Fibroblast of skin of back (primary cell): ENCODE measurements around the gene ANAPC16. TPM values are rescaled to one million over a fixed set of nuclear protein-coding genes. Genes with fewer than 3 reads are reported as not detected.
"Not testable (repeated sequence)": the region's sequence is repeated elsewhere in the genome, so short reads cannot be mapped to it uniquely, and the experiment has no call there.

Experiments
- DNase-seq: peaks from one replicate; pipeline ENCODE4 v3.0.0-alpha.2; 2013
- polyA plus RNA-seq, 2 experiments: library from polyadenylated mRNA; unstranded; fragments of 120-200 nt; gene quantifications; one replicate each; pipeline ENCODE4 v1.2.1, GENCODE V29; 2013; ENCODE audit not compliant: insufficient read length in 2 of 2

ANAPC16 gene
- polyA plus RNA-seq (2013, experiment 1 of 2; ENCODE audit: insufficient read length) = 64.9 TPM
- polyA plus RNA-seq (2013, experiment 2 of 2; ENCODE audit: insufficient read length) = 70.0 TPM

DNA sequence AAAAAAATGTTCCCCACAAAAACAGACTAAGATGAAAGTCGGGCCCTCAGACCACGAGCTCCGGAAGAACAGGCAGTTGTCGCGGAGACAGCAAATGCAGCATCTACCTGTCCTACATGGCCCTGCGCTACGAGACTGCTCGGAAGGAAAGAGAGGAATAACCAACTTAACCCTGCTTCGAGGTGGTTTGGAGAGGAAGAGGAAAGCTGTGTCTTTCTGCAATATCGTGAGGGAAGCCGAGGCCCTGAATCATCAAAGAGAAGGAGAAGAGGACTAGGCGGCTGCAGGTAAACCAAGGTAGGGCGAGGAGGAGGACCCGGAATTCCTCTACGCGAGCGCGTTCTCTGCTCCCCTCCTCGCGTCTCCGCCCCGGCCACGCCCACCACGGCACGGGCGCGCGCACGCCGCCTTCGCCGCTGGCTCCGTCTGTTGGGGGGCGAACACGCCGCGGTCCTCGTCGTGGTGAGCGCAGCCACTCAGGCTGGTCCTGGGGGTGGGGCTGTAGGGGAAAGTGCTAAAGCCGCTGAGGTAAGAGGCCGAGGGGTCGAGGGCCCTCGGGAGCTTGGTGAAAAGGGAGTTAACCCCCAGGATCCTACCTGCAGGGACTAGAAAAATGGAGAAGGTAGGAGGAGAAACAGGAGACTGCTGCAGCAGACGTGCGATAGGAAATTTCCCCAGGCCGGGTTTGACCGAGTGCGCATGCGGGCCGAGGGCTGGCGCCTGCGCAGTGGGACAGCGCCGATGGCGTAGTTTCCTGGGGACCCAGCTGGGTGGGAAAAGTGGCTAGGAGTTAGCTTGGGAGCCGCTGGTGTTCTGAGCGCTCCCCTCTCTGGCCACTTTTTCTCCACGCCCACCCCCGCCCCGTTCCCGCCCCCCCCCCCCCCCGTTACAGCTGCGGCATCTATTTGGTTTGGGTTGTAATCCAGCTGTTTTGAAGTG lies at the start of gene ANAPC16, which contains the start of gene ASCC1:
TSS of gene ANAPC16 (plus strand) at position 402 of the 939 bp plus-strand sequence. CDS start 7,903 bp downstream, outside the sequence.
TSS of gene ASCC1 (minus strand) at position 666 of the 939 bp plus-strand sequence. CDS start 2,978 bp downstream, outside the sequence.
- DNase-seq = peak; percentile 90

DNA sequence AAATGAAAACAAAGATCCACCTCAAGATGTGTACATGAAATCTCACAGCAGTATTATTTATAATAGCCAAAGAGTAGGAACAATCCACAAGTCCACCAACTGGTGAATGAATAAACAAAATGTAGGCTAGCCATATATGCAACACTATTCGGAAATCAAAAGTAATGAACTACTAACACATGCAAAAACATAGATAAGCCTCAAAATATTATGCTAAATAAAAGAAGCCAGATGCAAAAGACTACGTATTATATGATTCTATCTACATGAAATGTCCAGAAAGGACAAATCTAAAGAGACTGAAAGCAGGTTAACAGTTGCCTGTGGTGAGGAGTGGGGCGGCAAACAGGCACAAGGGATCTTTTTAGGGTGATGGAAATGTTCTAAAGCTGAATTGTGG lies 48.7 kb upstream of the ANAPC16 start:
- no peak for DNase-seq

DNA sequence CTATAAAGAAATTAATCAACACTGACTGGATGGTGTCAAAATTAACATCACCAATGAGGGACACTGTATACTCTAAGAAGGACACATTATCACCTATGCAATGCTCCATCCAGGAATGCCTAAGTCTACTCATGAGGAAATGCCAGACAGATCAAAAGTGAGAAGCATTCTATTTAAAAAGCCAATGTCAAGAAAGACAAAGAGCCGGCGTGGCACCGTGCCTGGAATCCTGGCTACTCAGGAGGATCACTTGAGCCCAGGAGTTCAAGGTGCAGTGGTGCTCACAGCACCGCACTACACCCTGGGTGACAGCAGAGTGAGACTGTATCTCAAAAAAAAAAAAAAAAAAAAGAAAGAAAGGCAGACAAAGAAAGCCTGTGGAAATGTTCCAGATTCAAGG lies 45.5 kb upstream of the ANAPC16 start:
- no peak for DNase-seq

DNA sequence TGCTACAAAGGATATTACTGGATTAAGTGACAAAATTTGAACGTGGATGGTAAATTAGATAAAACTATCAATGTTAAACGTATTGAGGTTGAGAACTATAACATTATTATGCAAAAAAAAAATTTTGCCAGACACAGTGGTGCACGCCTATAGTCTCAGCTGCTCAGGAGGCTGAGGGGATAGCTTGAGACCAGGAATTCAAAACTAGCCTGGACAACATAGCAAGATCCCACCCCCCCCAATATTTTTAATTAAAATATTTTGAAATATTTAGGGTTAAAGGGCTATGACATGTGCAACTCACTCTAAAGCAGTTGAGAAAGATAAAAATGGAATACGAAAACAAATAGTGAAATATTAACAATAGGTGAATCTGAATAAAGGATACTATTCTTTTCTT lies 45.1 kb upstream of the ANAPC16 start:
- DNase-seq = no peak

DNA sequence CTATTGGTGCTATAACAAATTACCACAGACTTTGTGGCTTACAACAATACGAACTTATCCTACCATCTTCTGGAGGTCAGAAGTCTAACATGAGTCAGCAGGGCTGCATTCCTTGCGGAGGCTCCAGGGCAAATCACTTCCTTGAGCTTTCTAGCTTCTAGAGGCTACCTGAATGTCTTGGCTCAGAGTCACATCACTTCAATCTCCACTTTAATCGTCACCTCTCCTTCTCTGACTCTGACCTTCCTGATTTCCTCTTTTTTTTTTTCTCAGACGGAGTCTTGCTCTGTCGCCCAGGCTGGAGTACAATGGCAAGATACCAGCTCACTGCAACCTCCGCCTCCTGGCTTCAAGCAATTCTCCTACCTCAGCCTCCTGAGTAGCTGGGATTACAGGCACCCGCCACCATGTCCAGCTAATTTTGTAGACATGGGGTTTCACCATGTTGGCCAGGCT lies 44.6 kb upstream of the ANAPC16 start:
- DNase-seq = peak; percentile 80

DNA sequence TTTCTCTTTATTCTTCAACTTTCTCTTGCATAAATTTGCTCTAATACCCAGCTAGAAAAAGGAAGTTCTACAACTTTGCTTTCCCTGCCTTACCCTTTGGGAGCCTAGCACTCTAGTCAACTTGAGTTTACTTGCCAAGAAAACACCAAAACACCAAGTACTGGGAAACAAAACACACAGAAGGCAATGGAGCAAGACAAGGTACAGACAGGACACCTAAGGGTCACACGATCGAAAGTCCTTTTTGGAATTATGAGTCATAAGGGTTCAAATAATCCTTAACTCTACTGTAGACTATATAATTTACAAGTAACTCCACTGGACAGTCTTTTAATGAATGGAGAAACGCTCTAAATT lies 42.6 kb upstream of the ANAPC16 start:
- no peak for DNase-seq

DNA sequence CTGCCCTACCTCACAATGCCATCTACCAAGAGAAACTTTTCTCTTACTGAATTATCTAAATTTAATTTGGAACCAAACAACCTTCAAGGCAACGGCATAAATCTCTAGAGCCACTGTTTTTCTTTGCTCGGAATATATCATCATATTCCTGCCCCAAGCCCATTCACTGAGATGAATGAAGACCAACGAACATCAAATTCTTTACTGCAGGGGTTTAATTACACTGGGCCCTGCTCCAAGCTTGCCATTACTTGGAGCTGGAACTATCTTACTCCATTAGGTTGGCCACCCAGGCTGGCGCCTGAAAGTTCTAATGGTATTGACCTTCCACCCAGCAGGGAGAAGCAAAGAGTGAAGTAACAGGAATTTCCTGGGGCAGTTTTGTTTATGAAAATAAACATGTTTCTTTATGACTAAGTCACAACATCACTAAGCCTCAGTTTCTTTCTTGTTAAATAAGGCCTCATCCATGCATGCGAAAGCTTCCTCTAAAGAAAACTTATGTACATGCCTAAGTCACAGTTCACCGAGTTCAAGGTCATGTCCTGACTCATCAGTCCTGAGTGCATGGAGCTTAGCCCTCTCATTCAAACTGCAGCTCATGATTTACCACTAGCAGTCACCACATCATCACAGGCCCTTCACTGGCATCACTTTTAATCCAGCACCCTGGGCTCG lies 42.1 kb upstream of the ANAPC16 start:
- DNase-seq = peak; percentile 6

DNA sequence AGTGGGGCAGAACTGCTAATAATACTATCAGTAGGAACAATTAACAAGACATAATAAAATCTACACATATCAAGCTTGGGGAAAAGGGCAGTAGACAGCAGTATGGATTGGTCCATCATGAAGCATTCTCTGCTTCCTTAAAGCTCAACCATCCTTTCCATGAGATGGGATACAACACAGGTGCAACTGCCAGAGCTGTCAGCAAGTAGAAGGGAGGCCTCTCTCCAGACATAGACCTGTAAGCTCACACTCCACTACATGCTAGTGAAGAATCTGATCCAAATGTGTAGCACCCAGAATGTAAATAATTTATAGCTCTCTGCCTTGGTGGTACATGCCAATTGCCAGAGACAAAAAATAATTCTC lies 41.5 kb upstream of the ANAPC16 start:
- no peak for DNase-seq

DNA sequence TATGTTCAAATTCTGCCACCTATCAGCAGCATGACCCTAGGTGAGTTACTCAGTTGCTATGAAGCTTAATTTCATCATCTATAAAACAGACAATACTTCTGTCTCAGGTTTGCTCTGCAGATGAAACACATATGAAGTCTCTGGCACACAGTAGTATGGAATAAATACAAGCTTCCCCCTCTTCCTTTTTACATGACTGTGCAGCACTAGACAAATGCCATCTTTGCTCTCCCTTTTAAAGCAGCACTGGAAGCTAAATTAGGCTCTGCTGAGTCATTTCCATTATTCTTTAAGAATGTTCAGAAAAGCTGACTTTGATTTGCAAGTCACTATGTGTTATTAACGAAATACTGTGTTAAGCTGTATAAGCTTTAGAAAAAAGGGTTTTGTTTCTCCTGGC lies 40.7 kb upstream of the ANAPC16 start:
- peak; percentile 68 for DNase-seq

DNA sequence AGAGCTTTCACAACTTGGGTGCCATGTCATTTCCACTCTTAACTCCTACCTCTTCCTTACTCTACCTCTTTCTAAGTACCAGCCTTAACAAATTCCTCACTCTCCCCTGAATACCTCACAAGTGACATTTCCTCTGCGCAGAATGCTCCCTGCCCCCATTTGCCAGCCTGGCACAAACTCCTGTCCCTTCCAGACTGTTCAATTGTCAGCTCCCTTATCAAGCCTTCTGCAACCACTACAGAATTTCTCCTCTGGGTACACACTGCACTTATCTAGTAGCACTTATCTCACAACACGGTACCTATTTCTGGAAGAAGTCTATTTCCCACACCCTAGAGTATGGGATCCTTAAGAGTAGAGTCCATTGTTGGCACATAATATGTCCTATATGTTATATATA lies 39.1 kb upstream of the ANAPC16 start:
- DNase-seq = no peak

DNA sequence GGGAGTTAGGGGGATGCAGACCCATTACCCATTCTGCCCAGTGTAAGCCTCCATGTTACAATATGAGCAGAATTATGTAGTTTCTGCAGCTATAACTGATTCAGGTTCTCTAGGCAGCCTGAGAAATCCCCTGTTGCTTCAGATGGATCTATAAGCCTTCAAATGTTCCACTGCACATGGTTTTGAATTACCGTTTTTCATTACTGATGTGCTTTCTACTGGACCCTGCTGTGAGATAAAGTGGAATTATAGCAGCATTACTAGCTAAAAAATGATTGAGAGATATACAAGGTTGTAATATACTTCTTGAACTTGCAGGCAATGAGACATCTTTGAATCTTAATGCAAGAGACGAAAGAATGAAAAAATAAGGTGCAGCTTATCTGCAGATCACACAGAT lies 38.4 kb upstream of the ANAPC16 start:
- no peak for DNase-seq

DNA sequence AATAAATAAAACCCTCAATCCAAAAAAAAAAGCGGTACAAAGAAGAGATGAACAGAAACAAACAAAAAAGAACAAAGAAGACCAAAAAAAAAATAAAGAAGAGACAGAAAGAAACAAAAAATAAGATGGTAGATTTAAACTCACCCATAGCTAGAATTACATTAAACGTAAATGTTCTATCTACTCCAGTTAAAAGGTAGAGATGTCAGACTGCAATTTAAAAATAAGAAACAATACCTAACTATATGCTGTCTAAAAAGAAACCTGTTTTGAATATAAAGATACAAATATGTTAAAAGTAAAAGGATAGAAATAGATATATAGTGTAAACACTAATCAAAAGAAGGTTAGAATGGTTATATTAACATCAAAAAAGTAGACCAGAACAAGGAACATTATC lies 31.7 kb upstream of the ANAPC16 start:
- DNase-seq = no peak

DNA sequence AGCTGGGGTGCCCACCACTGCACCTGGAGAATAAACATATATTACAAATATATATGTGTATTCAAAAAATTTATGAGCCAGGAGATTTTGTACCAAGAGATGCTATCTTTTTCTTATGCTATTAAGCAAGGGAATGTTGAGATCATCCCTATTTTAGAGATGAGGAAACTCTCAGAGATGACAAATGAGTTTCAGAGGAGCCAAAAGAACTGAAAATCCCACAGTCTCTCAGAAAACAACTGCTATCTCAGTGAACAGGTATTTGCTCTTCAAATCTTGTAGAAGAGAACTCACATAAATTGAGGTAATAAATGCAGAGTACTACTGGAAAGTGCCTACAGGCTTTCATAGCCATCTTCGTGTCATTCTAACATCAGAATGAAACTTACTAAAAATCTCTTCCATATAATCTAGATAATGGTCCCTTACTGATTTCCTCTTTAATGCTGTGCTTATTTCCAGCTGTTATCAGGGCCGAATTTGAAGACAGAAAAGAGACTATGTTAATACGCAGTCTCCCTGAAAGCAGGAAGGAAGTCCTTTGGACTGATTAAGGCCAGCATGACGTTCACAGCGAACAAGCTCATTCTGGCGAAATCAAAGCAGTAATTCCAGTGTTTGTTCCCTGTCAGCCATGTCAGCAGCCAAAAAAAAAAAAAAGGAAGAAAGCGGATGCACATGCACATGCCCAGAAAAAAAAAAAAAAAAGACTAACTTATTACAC lies 29.4 kb upstream of the ANAPC16 start:
- DNase-seq = peak; percentile 24

DNA sequence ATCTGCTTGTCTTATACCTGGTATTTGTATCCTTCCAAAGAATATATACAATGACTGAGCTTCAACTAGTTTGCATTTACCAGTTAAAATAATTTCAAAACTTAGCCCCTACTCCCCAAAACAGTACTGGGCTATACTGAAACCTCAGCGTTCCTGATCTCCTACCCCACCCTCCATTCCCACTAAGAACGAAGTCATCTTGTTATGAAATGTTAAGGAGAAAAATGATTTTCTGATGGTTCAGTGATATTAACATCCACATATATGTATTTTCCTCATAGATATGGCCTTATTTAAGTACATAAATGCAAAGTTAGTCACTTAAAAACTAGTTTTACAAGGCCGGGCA lies 28.9 kb upstream of the ANAPC16 start:
- no peak for DNase-seq

DNA sequence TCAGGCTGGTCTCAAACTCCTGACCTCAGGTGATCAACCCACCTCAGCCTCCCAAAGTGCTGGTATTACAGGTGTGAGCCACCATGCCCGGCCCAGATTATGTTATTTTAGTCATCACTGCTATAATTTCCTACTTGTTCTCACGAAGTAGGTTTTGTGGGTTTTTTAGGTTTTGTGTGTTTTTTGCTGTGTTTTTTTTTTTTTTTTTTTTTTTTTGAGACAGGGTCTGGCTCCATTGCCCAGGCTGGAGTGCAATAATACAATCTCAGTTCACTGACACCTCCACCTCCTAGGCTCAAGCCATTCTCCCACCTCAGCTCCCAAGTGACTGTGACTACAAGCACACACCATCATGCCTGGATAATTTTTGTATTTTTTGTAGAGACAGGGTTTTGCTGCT lies 20.9 kb upstream of the ANAPC16 start:
- no peak for DNase-seq

DNA sequence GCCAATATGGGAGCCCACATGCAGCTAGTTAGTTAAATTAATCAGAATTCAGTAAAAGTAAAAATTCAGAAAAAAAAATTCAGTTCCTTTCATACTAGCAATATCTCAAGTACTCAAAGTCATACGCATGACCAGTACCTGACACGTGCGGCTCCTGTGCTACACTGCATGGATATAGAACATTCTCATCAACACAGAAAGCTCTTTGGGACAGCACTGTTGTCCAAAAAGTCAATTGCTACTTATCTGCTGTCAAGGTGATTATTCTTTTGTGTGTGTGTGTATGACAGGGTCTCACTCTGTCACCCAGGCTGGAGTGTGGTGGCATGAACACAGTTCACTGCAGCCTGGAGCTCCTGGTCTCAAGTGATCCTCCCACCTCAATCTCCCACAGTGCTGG lies 14.9 kb upstream of the ANAPC16 start:
- DNase-seq = no peak

DNA sequence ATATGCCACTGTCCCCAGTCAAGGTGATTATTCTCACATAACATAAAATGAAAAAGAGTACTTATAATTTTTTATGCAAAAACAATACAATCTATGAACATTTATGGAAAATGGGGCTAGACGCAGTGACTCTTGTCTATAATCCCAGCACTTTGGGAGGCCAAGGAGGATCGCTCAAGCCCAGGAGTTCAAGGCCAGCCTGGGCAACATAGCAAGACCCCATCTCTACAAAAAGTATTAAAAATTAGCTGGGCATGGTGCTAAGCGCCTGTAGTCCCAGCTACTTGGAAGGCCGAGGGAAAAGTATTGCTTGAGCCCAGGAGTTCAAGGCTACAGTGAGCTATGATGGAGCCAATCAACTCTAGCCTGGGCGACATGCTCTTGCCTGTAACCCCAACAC lies 14.5 kb upstream of the ANAPC16 start:
- no peak for DNase-seq

DNA sequence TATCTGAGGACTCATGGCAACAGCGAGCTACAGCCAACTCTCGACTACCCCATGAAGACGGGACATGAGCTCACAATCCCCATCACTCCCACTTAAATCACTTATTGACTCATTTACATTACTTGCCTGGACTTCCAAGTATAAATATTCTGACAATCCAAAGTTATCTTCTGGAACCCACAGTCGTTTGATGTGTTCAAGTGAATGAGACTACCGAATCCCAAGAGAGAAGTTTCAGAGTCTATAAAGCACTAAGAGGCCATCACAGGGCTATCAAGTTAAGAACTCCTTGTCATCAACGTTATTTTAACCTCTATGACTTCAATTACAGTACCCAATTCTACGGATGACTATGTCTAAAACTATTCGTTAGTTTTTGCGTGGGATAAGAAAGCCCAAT lies 11.5 kb upstream of the ANAPC16 start:
- DNase-seq = peak; percentile 51

DNA sequence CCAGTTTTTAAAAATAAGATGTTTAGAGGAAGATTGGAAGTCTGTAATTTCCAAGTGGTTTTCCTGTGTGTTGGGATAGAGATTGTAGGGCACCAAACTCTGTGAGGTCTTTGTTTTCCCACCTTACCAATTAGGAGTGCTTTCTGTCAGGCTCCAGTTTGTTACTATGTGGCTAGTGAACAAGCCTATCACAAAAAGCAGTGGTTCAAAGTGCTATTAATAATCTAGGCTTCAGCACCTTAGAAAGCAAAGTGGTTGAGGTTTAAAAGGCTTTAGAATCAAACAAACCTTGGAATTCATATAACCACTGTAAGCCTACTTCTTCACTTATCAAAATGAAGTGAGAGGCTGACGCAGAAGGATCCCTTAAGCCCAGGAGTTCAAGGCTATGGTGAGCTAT lies 11.1 kb upstream of the ANAPC16 start:
- no peak for DNase-seq

DNA sequence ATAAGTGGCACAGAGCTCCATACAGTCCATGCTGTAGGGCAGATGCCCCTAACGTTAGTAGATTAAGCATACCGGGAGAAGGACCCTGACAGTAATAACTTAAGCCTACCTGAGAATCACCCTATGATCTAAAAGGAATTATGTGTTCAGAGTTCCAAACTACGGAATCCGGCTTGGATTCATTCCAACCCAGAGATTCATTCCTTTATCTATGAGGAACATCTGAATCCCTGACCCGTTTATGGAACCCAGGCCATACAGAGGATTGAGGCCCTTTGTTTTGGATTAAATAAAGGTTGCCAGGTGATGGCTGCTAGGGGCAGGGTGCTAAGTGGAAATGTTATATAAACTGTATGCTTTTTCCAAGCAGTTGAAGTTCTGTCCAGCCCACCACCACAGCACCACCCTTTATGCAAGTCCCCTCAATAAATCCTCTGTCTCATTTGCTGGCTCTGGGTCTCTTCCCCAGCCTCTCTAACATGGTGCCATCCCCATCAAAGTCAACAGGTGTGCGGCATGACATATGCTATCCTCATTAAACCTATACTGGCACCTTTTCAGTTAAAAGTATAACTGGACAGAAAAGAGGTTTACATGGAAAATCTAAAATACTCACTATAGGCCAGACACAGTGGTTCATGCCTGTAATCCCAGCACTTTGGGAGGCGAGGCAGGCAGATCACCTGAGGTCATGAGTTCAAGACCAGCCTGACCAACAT lies 9.1 kb upstream of the ANAPC16 start:
- DNase-seq = no peak

DNA sequence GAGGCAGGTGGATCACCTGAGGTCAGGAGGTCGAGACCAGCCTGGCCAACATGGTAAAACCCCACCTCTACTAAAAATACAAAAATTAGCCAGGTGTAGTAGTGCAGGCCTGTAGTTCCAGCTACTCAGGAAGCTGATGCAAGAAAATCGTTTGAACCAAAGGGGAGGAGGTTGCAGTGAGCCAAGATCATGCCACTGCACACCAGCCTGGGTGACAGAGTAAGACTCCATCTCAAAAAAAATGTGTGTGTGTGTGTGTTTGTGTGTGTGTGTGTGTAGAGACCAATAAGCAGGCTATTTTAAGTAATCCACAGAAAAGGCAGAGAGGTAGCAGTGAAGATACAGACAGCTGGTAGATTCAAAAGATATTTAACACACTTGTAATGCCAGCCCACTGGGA lies 7.3 kb upstream of the ANAPC16 start:
- DNase-seq = not testable (repeated sequence)

DNA sequence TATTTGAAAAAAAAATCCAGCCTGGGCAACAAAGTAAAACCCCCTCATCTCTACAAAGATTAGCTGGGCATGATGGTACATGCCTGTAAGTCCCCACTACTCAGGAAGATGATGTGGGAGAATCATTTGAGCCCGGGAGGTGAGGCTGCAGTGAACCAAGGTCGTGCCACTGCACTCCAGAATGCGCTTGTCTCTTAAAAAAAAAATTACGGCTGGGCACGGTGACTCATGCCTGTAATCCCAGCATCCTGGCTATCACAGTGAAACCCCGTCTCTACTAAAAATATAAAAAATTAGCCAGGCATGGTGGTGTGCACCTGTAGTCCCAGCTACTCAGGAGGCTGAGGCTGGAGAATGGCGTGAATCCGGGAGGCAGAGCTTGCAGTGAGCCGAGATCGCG lies 4.4 kb upstream of the ANAPC16 start:
- DNase-seq = not testable (repeated sequence)
